Measurements from ENCODE around the gene MATK.

- TF ChIP-seq POLR2AphosphoS5 (IDR thresholded peaks at IDR 0.05; ENCODE audit: low read depth, low read length) (no peak), FOXP2 (optimal IDR thresholded peaks at IDR 0.05; ENCODE audit: borderline replicate concordance, extremely low read depth, extremely low read length, insufficient read depth) (no peak), TAF1 (IDR thresholded peaks at IDR 0.05; ENCODE audit: borderline replicate concordance, insufficient read depth, low read length) (no peak), SIN3A (IDR thresholded peaks at IDR 0.05; ENCODE audit: borderline replicate concordance, insufficient read depth, low read length) (no peak)
These were observed 12.0 kb upstream of the MATK start for GRCh38 chr19:3798137-3798536.

Measured in PFSK-1 (cell line).